Stimulated activated naive CD8-positive, alpha-beta T cell treated with anti-CD3 and anti-CD28 coated beads, Interleukin-15, amount 100 ng/mL, for 72 hours (primary cell): Measurements from ENCODE around the gene PNLDC1.
"Not testable (repeated sequence)": the region's sequence is repeated elsewhere in the genome, so short reads cannot be mapped to it uniquely, and the experiment has no call there.

Experiments
- ATAC-seq: fragments of 150-1000 bp; cut with Tn5 transposase; 2 replicates; pipeline ENCODE4 v1.10.0; 2021; ENCODE audit warnings: mild to moderate bottlenecking, moderate library complexity
- DNase-seq, 2 donors: peaks; one replicate each; pipeline ENCODE4 v3.0.0; 2021 to 2022
- H3K27ac Mint-ChIP-seq, 2 donors: one replicate each; pipeline ENCODE4 v1.8.0; 2022; ENCODE audit warnings: mild to moderate bottlenecking in 2 of 2, mixed read lengths in 2 of 2, moderate library complexity in 2 of 2
- H3K27me3 Mint-ChIP-seq: one replicate; pipeline ENCODE4 v1.8.0; 2022; ENCODE audit warnings: mixed read lengths
- H3K4me1 Mint-ChIP-seq: one replicate; pipeline ENCODE4 v1.8.0; 2022; ENCODE audit warnings: mild to moderate bottlenecking, mixed read lengths
- H3K4me3 Mint-ChIP-seq, 2 donors: one replicate each; pipeline ENCODE4 v1.8.0; 2022; ENCODE audit warnings: mild to moderate bottlenecking in 2 of 2, mixed read lengths in 2 of 2, moderate library complexity in 1 of 2
- H3K9me3 Mint-ChIP-seq, 2 donors: one replicate each; pipeline ENCODE4 v1.8.0; 2022; ENCODE audit warnings: mixed read lengths in 2 of 2

Gene PNLDC1

GRCh38 chr6:159824690-159825089 is 24.6 kb downstream of the PNLDC1 start:
- H3K4me3 Mint-ChIP-seq, H3K27ac Mint-ChIP-seq, DNase-seq, H3K9me3 Mint-ChIP-seq, ATAC-seq, H3K27me3 Mint-ChIP-seq: not testable (repeated sequence)
- peaks cover 20% of the 10 kb centered on the region for H3K4me1 Mint-ChIP-seq

GRCh38 chr6:159826004-159826403 is 25.9 kb downstream of the PNLDC1 start:
- Mint-ChIP-seq H3K4me1 (peaks cover 20% of the 10 kb centered on the region), H3K4me3 (no peak overlapping the region), H3K27me3 (no peaks in the 10 kb centered on the region)

GRCh38 chr6:159826968-159827647 is 27.0 kb downstream of the PNLDC1 start:
- Mint-ChIP-seq H3K27ac (no peak overlapping the region), H3K27me3 (no peaks in the 10 kb centered on the region), H3K4me3 (no peak overlapping the region), H3K4me1 (peaks cover 21% of the 10 kb centered on the region), H3K9me3 (no peaks in the 10 kb centered on the region)
- DNase-seq, result no peak
- ATAC-seq, result no peak

More at GRCh38 chr6:159826004-159826403, 25.9 kb downstream of the PNLDC1 start:
- DNase-seq (no peak), ATAC-seq (no peak)
- H3K27ac Mint-ChIP-seq, result no peak overlapping the region
- H3K9me3 Mint-ChIP-seq, result no peaks in the 10 kb centered on the region

- H3K4me3 Mint-ChIP-seq, result no peak overlapping the region
- H3K9me3 Mint-ChIP-seq, result no peaks in the 10 kb centered on the region
- no peak overlapping the region for H3K27ac Mint-ChIP-seq
- H3K27me3 Mint-ChIP-seq, result no peaks in the 10 kb centered on the region
- ATAC-seq (no peak), DNase-seq (no peak)
- H3K4me1 Mint-ChIP-seq, result peaks cover 21% of the 10 kb centered on the region
These were observed 28.0 kb downstream of the PNLDC1 start for GRCh38 chr6:159828074-159828473.

- H3K4me3 Mint-ChIP-seq, result no peak overlapping the region
- H3K27me3 Mint-ChIP-seq, result no peaks in the 10 kb centered on the region
- ATAC-seq (no peak), DNase-seq (no peak)
- H3K4me1 Mint-ChIP-seq, result peaks cover 26% of the 10 kb centered on the region
- H3K9me3 Mint-ChIP-seq, result no peaks in the 10 kb centered on the region
- H3K27ac Mint-ChIP-seq, result no peak overlapping the region
These were observed 29.4 kb downstream of the PNLDC1 start for GRCh38 chr6:159829526-159829925.

- no peak for ATAC-seq
- peaks cover 32% of the 10 kb centered on the region for H3K4me1 Mint-ChIP-seq
- no peak overlapping the region for H3K4me3 Mint-ChIP-seq
- H3K9me3 Mint-ChIP-seq, result no peaks in the 10 kb centered on the region
- no peaks in the 10 kb centered on the region for H3K27me3 Mint-ChIP-seq
- H3K27ac Mint-ChIP-seq, result peak overlapping the region in 1 of 2 donors; percentile 49
- no peak for DNase-seq
These were observed 30.7 kb downstream of the PNLDC1 start for GRCh38 chr6:159830501-159831372.

GRCh38 chr6:159831373-159831679 is 31.2 kb downstream of the PNLDC1 start:
- Mint-ChIP-seq H3K4me3 (no peak overlapping the region), H3K4me1 (peaks cover 32% of the 10 kb centered on the region), H3K27me3 (no peaks in the 10 kb centered on the region), H3K9me3 (no peaks in the 10 kb centered on the region), H3K27ac (no peak overlapping the region)
- DNase-seq (no peak), ATAC-seq (peak; percentile 33)

- H3K27ac Mint-ChIP-seq, result no peak overlapping the region
- ATAC-seq, result no peak
- no peaks in the 10 kb centered on the region for H3K27me3 Mint-ChIP-seq
- peaks cover 32% of the 10 kb centered on the region for H3K4me1 Mint-ChIP-seq
- no peak overlapping the region for H3K4me3 Mint-ChIP-seq
- no peaks in the 10 kb centered on the region for H3K9me3 Mint-ChIP-seq
- DNase-seq, result no peak
These were observed 32.9 kb downstream of the PNLDC1 start for GRCh38 chr6:159832946-159833345.

- DNase-seq (no peak), ATAC-seq (no peak)
- H3K9me3 Mint-ChIP-seq, result no peaks in the 10 kb centered on the region
- H3K27ac Mint-ChIP-seq, result no peak overlapping the region
- H3K4me1 Mint-ChIP-seq, result peaks cover 32% of the 10 kb centered on the region
- no peak overlapping the region for H3K4me3 Mint-ChIP-seq
- no peaks in the 10 kb centered on the region for H3K27me3 Mint-ChIP-seq
These were observed 33.5 kb downstream of the PNLDC1 start for GRCh38 chr6:159833556-159833955.

- Mint-ChIP-seq H3K9me3 (no peaks in the 10 kb centered on the region), H3K27me3 (no peaks in the 10 kb centered on the region), H3K27ac (no peak overlapping the region), H3K4me1 (peaks cover 32% of the 10 kb centered on the region), H3K4me3 (no peak overlapping the region)
- DNase-seq, result no peak
- no peak for ATAC-seq
These were observed 34.0 kb downstream of the PNLDC1 start for GRCh38 chr6:159833997-159834603.

GRCh38 chr6:159836718-159837490 is 36.8 kb downstream of the PNLDC1 start:
- DNase-seq (no peak), ATAC-seq (no peak)
- no peak overlapping the region for H3K27ac Mint-ChIP-seq
- H3K4me1 Mint-ChIP-seq, result peaks cover 12% of the 10 kb centered on the region
- H3K9me3 Mint-ChIP-seq, result no peaks in the 10 kb centered on the region
- H3K4me3 Mint-ChIP-seq, result no peak overlapping the region
- no peaks in the 10 kb centered on the region for H3K27me3 Mint-ChIP-seq

- ATAC-seq, result no peak
- Mint-ChIP-seq H3K4me3 (no peak overlapping the region), H3K9me3 (no peaks in the 10 kb centered on the region), H3K4me1 (peaks cover 12% of the 10 kb centered on the region), H3K27ac (no peak overlapping the region), H3K27me3 (no peaks in the 10 kb centered on the region)
- DNase-seq, result no peak
These were observed 37.4 kb downstream of the PNLDC1 start for GRCh38 chr6:159837511-159837910.

- DNase-seq (no peak), ATAC-seq (no peak)
- Mint-ChIP-seq H3K4me1 (peaks cover 12% of the 10 kb centered on the region), H3K27ac (no peak overlapping the region), H3K4me3 (no peak overlapping the region), H3K27me3 (no peaks in the 10 kb centered on the region), H3K9me3 (no peaks in the 10 kb centered on the region)
These were observed 38.1 kb downstream of the PNLDC1 start for GRCh38 chr6:159838020-159838744.

GRCh38 chr6:159842035-159842434 is 42.0 kb downstream of the PNLDC1 start:
- H3K4me3 Mint-ChIP-seq, result no peak overlapping the region
- no peak for ATAC-seq
- H3K4me1 Mint-ChIP-seq, result peaks cover 10% of the 10 kb centered on the region
- no peaks in the 10 kb centered on the region for H3K9me3 Mint-ChIP-seq
- no peak for DNase-seq
- H3K27ac Mint-ChIP-seq, result peak overlapping the region in 1 of 2 donors; percentile 14
- no peaks in the 10 kb centered on the region for H3K27me3 Mint-ChIP-seq
